ENCODE measurements around the gene SESN3.

Gene SESN3

GRCh38 chr11:95115597-95115996 lies 115.4 kb downstream of the SESN3 start:
- DNase-seq = no peak

Data from activated CD4-positive, alpha-beta T cell treated with anti-CD3 and anti-CD28 coated beads for 4 hours (primary cell).